Activated gamma-delta T cell treated with anti-CD3 and anti-CD28 coated beads, Interleukin-2, amount 50 U/mL, for 16 hours (primary cell): Measurements from ENCODE around the gene HIPK2.
"Not testable (repeated sequence)": the region's sequence is repeated elsewhere in the genome, so short reads cannot be mapped to it uniquely, and the experiment has no call there.

ENCODE experiments used
- DNase-seq: peaks from one replicate; pipeline ENCODE4 v3.0.0-alpha.2; 2020; ENCODE audit warnings: low read depth

HIPK2 gene

DNA sequence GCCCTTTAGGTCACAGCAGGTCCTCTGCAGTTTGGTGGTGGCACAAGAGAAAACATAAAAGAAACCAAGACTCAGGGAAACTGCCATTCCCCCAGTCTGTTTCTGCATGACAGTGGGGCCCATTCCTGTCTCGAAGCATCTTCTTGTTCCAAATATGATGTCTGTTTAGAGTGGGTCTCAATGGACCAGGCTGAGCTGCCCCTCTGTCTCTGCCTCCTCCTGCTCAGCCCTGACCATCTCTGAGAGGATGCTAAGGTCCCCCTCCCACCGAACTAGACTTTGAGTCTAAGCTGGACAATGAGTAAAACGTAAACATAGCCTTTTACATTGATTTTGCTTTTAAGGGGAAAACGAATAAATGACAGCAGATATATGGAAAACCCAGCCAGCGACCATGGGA, 213.9 kb downstream of the HIPK2 start:
- DNase-seq: no peak

DNA sequence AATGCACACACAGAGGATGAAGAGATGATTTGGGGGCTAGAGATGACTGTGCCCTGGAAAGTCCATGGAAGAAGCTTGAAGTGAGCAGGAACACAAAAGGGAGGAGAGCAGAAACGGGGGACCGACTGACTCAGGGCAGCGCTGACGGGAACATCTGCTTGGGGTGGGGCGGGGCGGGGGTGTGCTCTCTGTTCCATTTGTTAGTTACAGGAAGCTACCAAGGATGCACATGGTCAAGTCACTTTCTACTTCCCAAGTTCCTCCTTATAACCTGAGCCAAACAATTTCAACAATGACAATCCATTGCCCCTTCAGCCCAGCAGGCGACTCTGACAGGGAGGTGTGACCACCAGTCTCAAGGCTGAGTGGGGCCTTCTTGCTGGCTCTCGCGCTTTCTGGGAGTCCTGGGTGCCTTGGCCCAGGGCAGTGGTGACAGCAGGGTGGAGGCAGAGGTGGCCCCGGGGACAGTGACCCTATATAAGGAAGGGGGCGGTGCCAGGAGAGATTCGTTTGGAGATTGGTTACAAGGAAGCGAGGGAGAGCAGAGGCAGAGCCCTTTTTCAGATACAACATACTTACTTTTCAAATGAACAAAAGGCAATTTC, 214.7 kb downstream of the HIPK2 start:
- no peak for DNase-seq

DNA sequence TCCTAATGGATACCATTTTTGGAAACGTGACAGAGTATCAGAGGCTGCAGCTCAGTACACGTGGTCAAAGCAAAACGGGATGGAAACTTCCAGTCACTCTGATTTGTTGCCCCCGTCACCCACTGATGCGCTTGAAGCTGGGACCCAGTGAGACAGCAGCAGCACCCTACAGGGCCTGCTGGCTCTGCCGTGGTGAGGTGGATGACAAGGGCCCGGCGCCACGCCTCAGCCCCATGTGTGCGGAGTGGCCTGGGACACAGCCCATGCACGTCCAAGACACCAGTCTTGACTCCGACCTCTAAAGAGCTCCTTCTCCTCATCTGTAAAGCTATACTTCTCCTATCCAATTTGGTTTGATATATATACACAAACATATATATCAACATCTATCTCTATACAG, 215.3 kb downstream of the HIPK2 start:
- DNase-seq: no peak

DNA sequence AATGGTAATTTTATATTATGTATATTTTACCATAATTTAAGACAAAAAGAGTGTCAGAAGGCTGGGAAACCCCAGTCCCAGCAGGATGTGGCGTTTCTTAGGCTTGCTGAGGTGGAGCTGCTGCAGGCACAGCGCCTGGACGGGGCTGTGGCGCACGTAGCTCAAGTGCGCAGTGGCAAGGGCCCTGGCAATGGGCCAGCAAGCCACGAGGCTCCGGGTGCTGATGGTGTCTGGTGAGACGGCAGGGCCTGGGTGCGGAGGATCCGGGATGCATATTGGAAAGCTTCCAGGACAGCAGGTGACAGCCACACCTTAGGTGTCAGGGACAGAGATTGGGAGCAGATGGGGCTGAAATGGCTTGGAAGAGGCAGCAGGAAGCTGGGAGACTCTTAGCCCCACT, 217.1 kb downstream of the HIPK2 start:
- no peak for DNase-seq

DNA sequence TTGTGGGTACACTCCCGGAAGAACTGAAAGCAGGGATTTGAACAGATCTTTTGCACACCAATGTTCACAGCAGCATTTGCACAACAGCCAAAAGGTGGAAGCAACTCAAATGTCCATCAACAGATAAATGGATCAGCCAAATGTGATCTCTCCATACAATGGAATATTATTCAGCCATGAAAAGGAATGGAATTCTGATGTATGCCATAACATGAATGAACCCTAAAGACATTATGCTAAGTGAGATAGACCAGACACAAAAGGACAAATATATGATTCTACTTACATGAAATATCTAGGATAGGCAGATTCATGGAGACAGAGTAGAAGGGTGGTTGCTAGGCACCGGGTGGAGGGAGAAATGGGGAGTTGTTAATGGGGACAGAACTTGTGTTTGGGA, 217.6 kb downstream of the HIPK2 start:
- DNase-seq: no peak

DNA sequence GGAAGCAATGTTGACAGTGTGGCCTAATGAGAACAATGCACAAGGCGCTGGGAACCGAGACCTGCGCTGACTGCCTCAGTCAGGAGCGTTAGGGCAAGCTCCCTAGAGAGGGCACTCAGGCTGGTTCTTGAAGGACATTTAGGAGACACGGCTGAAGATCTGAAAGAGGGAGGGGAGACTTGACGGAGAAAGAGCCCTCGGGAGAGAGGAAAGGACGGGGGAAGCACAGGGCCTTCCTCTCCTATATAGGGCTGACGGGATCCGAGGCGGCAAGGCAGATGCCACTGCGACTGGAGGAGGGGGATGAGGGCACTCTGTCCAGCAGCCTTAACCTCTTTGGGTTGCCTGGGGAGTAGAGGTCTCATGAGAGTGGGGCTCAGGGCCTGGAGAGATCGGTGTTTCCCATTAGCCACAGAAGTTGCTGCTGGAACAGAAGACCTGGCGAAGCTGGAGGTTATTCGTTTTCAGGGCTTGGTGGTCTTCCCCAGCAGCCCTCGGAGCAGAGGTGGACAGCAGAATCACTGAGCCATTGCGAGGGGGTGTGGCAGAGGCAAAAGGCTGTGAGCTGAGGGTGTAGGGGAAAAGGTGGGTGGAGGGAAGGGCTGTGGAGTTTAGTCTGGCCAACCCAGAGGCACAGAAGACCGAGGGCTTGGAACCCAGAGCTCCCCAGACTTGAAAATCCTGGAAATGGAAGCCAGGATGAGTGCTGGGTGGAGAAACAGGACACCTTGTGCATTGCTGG, 218.3 kb downstream of the HIPK2 start:
- DNase-seq: no peak

DNA sequence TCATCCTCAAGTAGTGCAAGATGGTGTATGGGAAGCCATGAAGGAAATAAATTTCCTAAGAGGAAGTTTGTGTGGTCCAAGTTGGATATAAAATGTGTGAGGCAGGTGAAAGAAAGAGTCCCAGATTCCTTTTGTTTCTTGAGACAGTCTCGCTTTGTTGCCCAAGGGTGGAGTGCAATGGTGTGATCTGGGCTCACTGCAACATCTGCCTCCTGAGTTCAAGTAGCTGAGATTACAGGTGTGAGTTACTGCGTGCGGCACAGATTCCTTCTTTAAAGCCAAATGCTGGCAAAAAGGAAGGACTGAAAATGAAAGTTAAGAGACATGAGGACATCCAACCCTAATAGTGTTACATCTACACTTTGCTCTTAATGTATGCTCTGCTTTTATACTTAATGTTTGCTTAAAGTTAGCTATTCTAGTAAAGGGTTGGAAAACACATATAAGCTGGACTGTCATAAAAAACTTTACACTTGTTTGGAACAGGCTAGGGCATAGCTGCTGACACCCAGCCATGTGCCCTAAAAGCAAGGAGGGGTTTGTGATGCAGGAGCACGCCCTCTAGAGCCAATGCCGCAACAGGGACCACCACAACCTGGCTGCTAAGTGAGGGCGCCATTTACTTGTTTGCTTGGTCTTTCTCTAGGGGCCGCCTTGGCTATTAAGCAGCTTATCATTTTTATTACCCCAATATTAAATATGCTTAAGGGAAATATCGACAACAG, 219.8 kb downstream of the HIPK2 start:
- DNase-seq: no peak

DNA sequence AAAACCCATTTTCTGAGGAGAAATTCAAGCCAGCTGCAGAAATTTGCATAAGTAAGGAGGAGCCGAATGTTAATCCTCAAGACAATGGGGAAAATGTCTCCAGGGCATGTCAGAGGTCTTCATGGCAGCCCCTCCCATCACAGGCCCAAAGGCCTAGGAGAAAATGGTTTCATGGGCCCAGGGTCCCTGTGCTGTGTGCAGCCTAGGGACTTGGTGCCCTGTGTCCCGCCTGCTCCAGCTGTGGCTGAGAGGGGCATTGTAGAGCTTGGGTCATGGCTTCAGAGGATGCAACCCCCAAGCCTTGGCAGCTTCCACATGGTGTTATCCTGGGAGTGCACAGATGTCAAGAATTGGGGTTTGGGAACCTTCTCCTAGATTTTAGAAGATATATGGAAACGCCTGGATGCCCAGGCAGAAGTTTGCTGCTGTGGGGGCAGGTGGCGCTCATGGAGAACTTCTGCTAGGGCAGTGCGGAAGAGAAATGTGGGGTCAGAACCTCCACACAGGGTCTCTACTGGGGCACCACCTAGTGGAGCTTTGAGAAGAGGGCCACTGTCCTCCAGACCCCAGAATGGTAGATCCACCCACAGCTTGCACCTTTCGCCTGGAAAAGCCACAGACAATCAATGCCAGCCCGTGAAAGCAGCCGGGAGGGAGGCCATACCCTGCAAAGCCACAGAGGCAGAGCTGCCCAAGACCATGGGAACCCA, 223.7 kb downstream of the HIPK2 start:
- not testable (repeated sequence) for DNase-seq

DNA sequence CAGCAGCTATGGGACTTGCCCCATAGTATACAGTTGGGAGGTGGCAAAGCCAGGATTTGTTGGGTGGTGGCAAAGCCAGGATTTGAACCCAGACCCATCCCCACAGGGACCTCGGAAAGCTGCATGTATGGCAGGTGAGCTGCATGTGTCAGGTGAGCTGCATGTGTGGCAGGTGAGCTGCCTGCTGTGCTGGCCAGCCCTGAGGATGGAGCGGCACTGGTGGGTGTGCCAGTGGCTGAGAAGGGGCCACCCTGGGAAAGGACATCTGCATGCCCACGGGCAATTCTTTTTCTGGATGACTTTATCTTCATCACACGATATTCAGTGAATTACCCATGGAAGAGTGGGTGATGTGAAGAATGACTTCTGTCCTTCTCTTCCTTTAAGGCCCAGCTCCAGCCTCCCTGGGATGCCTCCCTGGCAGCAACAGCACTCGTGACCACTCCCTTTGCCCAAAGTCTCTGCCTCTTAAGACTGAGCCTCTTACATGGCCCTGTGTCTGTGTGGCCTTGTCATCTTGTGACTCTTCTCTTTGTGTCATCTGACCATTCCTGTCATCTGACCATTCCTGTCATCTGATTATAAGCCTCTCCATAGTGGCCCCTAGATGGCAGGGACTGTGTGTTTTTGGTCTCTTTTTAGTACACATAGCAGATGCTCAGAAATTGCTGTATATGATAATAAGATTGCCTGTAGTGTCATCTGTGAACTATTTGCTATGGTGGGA, 229.3 kb downstream of the HIPK2 start:
- DNase-seq: no peak

DNA sequence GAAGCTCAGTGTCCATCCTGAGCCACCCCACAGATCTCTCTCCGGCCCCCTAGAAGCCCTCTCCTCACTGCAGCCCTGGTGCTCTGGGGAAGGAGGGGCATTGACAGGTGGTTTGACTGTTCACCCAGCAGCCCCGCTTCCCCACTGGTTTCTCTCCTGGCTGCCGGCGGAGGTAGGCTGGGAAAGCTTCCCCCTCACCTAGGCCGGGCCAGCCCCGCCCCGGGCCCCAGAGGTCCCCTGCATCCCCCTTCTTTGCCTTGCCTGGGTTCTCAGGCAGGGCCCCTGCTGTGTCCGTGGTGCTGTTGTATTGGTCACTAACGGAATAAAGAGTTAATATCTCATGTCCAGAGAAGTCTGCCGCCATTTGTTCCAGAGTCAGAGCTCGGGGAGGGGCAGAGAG, 233.2 kb downstream of the HIPK2 start:
- DNase-seq: no peak

DNA sequence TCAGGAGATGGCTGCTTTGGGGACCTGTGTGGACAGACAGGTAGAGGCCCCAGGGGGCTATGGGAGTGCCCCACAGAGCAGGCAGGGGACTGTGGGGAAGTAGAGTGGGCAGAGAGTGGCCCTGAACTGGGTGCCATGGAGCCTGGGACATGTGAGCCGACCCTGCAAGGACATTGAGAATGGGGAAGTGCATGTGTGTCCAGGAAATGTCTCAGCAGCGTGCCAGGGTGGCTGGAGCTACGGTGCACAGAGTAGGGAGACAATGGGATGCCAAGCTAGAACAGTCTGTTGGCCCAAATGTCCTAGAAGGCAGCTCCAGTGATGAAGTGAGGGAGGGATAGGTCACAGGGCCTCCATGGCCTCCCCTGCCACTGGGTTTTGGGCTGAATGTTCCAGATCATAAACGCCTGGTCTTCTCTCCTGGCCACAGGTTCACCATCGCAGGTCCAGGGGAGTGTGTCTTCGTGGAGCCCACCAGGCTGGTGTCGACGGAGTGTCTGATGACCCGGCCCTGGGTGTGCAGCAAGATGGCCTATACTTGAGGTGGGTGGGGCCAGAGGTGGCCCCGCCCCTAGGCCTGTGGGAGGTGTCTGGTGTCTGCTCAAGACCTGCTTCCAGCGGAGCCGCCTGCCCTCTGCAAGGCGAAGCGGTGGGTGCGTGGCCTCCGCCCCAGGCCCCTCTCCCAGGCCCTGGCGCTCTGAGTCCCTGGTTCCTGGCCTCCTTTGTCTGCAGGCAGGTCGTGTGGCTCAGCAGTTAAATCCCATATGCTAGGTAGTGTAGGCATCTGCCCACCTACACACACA, 233.8 kb downstream of the HIPK2 start:
- no peak for DNase-seq

DNA sequence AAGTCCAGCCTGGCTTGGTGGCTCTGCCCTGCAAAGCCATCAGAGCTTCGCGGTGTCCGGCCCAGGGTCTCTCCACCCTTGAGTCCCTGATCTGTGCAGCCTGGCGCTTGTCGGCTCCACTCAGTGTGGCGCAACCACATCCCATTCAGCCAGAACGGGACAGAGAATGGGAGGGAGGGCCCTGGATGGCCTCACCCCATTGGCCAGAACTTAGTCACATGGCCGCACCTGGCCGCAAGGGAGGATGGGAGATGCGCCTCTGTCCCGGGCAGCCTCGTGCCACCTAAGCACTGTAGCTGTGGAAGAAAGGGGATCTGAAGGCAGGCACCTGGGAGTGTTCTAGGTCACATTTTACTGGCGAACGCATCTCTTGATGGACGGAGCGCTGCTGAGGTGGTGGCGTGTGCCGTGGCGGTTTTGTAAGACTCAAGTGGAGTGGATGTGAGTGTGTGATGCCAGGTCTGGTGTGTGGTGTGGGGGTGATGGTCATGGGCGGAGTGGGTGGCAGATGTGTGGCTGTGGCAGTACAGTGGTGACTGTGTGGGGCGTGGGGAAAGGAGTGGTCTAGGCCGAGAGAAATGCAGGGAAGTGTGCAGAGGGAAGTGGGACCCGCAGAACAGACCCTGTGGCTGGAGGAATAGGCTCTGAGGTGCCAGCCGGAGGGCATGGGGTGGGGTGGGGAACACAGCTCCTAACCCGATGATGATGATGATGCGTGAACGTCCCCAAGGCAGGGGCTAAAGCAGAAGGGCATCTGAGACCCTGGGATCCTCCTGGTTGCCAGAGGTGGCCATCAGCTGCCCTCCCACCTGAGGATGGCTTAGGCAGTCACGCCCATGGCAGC, 235.3 kb downstream of the HIPK2 start:
- no peak for DNase-seq

DNA sequence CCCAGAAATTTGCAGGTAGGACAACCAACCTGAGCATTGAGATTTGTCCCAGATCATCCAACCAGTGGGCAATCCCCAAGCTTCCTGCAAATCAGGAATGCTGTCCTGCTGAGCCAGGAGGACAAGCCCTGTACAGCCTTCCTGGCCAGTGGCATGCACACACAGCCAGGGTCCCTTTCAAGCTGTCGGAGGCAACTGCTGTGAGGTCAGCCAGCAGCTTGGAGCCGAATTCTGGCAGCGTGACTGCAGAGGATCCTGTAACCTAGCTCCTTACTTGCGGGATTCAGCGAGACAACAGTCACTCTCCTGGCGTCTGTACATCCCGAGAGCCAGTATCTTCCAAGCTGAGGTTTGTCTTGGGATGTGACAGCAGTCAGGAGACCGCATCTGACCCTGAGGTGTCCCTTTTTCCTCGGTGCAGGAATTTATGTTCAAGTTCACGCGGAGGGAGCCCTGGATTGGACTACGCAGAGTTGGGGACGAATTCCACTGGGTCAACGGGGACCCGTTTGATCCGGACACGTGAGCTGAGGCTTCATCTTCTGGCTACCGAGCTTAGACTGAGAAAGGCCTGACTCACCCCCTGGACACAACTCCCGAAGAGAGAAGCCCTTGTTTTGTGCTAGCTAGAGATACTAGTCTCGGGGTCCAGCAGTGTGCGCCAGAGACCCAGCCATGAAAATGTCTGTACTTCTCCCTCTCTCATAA, 236.0 kb downstream of the HIPK2 start:
- no peak for DNase-seq

DNA sequence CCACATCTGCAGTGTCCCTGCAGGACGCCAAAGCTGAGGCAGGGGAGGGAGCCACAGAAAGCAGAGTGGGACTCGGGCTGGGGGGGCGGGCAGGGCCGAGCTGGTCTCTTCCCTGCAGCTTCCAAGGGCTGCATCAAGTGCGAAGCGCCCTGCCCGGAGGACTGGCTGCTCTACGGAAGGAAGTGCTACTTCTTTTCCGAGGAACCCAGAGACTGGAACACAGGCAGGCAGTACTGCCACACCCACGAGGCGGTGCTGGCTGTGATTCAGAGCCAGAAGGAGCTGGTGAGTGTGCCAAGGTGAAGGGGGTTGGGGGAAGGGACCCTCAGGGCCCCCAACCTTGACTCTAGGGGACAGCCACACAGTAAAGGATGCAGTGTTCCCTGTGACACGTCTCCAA, 237.6 kb downstream of the HIPK2 start:
- no peak for DNase-seq

DNA sequence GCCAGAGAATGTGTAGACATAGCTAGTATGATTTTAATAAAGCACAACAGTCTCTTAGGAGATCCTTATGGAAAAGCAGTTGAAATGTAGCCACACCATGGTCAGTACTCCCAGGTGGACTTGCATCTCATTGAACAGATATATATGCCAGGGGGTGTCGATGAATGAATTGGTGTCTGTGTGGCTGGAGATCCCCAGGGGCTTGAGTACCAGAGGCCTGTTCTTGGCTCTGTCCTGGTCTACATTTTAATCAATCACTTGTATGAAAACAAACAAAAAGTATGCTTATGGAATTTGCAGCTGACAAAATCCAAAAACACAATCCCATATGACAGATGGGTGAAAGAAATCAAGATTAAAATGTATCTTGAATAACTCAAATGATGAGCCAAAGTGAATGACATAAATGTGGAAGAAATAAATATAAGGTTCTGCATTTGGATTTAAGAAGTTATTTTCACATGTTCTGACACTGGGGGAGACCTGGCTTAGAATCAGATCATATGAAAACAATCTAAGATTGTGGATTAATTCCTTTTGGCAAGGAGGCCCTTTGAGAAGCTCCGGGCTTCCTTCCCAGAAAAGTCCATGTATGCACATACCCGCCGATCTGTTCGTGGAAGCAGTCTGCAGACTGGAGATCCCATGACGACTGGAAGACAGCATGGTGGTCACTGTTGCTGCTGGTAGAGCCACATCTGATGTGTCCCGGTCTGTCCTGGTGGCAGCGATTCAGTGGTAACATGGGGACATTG, 238.7 kb downstream of the HIPK2 start:
- no peak for DNase-seq

DNA sequence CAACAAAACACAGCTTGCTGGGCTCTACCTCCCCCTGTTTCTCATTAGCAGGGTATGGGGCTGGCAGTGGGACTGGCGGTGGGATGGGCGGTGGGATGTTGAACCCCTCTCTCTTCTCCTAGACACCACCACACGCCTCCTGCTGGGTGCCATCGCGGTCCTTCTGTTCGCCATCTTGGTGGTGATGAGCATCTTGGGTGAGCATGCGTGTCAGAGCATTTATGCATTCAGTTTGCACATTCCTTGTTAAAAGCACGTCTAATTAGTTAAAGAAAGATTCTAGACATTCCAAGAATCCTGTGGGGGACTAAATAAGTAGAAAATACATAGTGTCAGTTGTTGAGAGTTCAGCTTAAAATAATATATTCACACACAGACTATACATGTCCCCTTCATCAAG, 241.6 kb downstream of the HIPK2 start:
- DNase-seq: no peak

DNA sequence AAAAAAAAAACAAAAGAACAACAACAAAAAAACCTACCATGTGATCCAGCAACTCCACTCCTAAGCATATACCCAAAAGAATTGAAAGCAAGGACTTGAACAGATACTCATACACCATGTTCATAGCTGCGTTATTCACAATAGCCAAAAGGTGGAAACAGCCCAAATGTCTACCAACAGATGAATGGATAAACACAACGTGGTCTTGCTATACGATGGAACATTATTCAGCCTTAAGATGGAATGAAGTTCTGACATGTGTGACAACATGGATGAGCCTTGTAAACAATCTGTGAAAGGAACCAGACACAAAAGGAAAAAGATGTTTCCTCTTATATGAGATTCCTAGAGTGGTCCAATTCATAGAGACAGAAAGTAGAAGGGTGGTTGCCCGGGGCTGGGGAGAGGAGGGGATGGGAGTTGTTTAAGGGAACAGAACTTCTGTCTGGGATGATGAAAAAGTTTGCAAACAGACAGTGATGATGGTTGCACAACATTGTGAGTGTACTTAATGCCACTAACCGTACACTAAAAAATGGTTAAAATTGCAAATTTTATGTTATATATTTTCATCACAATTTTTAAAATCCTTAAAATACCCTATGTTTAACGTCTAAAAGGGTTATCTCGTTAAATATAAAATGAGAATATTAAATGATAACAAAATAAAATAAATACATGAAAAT, 242.7 kb downstream of the HIPK2 start:
- no peak for DNase-seq

DNA sequence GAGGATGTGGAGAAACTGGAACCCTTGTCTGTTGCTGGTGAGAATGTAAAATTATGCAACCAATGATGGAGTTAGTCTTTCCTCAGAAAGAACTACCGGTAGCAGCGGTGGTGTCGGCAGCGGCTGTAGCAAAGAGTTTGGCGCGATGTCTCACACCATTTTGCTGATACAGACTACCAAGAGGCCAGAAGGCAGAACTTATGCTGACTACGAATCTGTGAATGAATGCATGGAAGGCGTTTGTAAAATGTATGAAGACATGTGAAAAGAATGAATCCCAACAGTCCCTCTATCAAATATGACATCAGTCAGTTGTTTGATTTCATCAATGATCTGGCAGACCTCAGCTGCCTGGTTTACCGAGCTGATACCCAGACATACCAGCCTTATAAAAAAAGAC, 243.7 kb downstream of the HIPK2 start:
- no peak for DNase-seq
